GM12891 (cell line): ENCODE results near the gene NDST4.

Experiments used
- POLR2A ChIP-seq: IDR thresholded peaks from 2 replicates; pipeline ENCODE4 v1.6.1; 2011; ENCODE audit warnings: low read depth, low read length, control low read depth
- POLR2AphosphoS5 ChIP-seq: IDR thresholded peaks from 2 replicates; pipeline ENCODE4 v1.6.1; 2011; ENCODE audit warnings: low read depth, low read length, control low read depth
- TAF1 ChIP-seq: IDR thresholded peaks from 2 replicates; pipeline ENCODE4 v1.6.1; 2011; ENCODE audit warnings: low read depth, low read length, control low read depth

- TF ChIP-seq POLR2A (no peak), TAF1 (no peak), POLR2AphosphoS5 (no peak)
Measured at GRCh38 chr4:114926583-114926982, 186.8 kb downstream of the NDST4 start.
